OCI-LY7 (cell line): Measurements from ENCODE around the gene ITK. TPM values are rescaled to one million over a fixed set of nuclear protein-coding genes. Genes with fewer than 3 reads are reported as not detected.

Source experiments
- BruUV-seq: library from RNA; stranded (reverse); fragments of 400-500 nt; replicated peaks from 2 replicates; lab custom pipeline; 2021; lab: Mats Ljungman, UMichigan
- CTCF ChIA-PET: fragments of 300-600 bp; sonication (Branson Sonifier 250); formaldehyde crosslinking; loops from one replicate; lab custom pipeline; 2022; ENCODE audit warnings: antibody characterized with exemption; ENCODE audit not compliant: unreplicated experiment; lab: Charles Lee
- POLR2A ChIA-PET: fragments of 300-600 bp; sonication (Branson Sonifier 250); formaldehyde crosslinking; loops from one replicate; lab custom pipeline; 2022; ENCODE audit warnings: antibody characterized with exemption; lab: Charles Lee
- DNase-seq: peaks from one replicate; pipeline ENCODE4 v3.0.0-alpha.2; 2015; ENCODE audit warnings: low spot score
- H2AFZ ChIP-seq: fragments of 200-600 bp; sonication (generic), shearing (Covaris generic); 2 replicates; pipeline ENCODE4 v1.6.1; 2014; ENCODE audit warnings: mild to moderate bottlenecking, antibody characterized with exemption, low read length, moderate library complexity
- H3K27ac ChIP-seq: fragments of 200-600 bp; sonication (generic); 2 replicates; pipeline ENCODE4 v1.5.1; 2014; ENCODE audit warnings: mixed run types, low read depth, mild to moderate bottlenecking, moderate library complexity, low read length, inconsistent platforms; ENCODE audit not compliant: poor library complexity, severe bottlenecking
- H3K36me3 ChIP-seq: fragments of 200-600 bp; sonication (generic); 2 replicates; pipeline ENCODE4 v1.6.1; 2014; ENCODE audit warnings: mild to moderate bottlenecking, antibody characterized with exemption, low read length, moderate library complexity, mixed read lengths; ENCODE audit not compliant: insufficient read depth
- H3K4me1 ChIP-seq: fragments of 200-600 bp; sonication (generic); 2 replicates; pipeline ENCODE4 v1.5.1; 2014; ENCODE audit warnings: mild to moderate bottlenecking, low read length; ENCODE audit not compliant: insufficient read depth, poor library complexity, severe bottlenecking
- H3K4me2 ChIP-seq: fragments of 200-600 bp; sonication (generic); 2 replicates; pipeline ENCODE4 v1.6.1; 2014; ENCODE audit warnings: mild to moderate bottlenecking, low read length
- H3K4me3 ChIP-seq: fragments of 200-600 bp; sonication (generic); 2 replicates; pipeline ENCODE4 v1.5.1; 2014; ENCODE audit warnings: mild to moderate bottlenecking, low read depth, low read length; ENCODE audit not compliant: poor library complexity, severe bottlenecking
- H3K79me2 ChIP-seq: fragments of 200-600 bp; sonication (generic); 2 replicates; pipeline ENCODE4 v1.6.1; 2016; ENCODE audit warnings: low read depth, mild to moderate bottlenecking, low read length, moderate library complexity, mixed read lengths; ENCODE audit not compliant: insufficient read depth
- H3K9me2 ChIP-seq: fragments of 200-600 bp; sonication (generic); 2 replicates; pipeline ENCODE4 v1.6.1; 2016; ENCODE audit warnings: mild to moderate bottlenecking, low read length, mixed read lengths; ENCODE audit not compliant: insufficient read depth
- H3K9me3 ChIP-seq: fragments of 200-600 bp; sonication (generic); 2 replicates; pipeline ENCODE4 v1.6.1; 2014; ENCODE audit warnings: mild to moderate bottlenecking, mixed run types, low read length, mixed read lengths
- H4K20me1 ChIP-seq: fragments of 200-600 bp; sonication (generic); 2 replicates; pipeline ENCODE4 v1.6.1; 2014; ENCODE audit warnings: mild to moderate bottlenecking, antibody characterized with exemption, low read length, moderate library complexity, mixed read lengths; ENCODE audit not compliant: insufficient read depth
- EZH2phosphoT487 ChIP-seq: fragments of 200-600 bp; sonication (generic); IDR thresholded peaks from 2 replicates; pipeline ENCODE4 v1.6.1; 2018; ENCODE audit warnings: low read depth, borderline replicate concordance, mild to moderate bottlenecking, mixed run types, antibody characterized with exemption, low read length, moderate library complexity, mixed read lengths
- intact Hi-C: fragments of 100-400 bp; cut with micrococcal nuclease; formaldehyde crosslinking; loops from one replicate; pipeline ENCODE4 v1.10.0; 2022; ENCODE audit not compliant: unreplicated experiment
- total RNA-seq, 2 experiments: library from RNA; depleted of rRNA in 1 of 2; stranded (reverse); fragments of >200 nt in 1 of 2; shearing (Covaris generic) in 1 of 2; gene quantifications; 2 replicates each; pipeline ENCODE4 v1.2.3, GENCODE V29; 2014 to 2022
- TF ChIP-seq, protein P1 (sequence below): fragments of 200-600 bp; sonication (generic); conservative IDR thresholded peaks from 2 replicates; pipeline ENCODE4 v1.5.1; 2014; ENCODE audit warnings: mild to moderate bottlenecking, antibody characterized with exemption, low read length, moderate library complexity, mixed read lengths

ITK gene
- total RNA-seq, 2 experiments from 2014 or later = not detected

- POLR2A ChIA-PET = interaction anchor here (0.5 to 0.7 kb wide), 3 partner anchors 27 to 1456 kb away, joined by 3 to 9 read pairs (median 3); no protein-coding TSS in a partner anchor
- no TSS peak for BruUV-seq
- H3K9me2 ChIP-seq = no peaks in the 10 kb centered on the region
- no peak overlapping the region for H3K4me3 ChIP-seq
- no peaks in the 10 kb centered on the region for H3K36me3 ChIP-seq
- H3K9me3 ChIP-seq = no peaks in the 10 kb centered on the region
- no peak for TF ChIP-seq EZH2phosphoT487
- TF ChIP-seq, protein P1, sequence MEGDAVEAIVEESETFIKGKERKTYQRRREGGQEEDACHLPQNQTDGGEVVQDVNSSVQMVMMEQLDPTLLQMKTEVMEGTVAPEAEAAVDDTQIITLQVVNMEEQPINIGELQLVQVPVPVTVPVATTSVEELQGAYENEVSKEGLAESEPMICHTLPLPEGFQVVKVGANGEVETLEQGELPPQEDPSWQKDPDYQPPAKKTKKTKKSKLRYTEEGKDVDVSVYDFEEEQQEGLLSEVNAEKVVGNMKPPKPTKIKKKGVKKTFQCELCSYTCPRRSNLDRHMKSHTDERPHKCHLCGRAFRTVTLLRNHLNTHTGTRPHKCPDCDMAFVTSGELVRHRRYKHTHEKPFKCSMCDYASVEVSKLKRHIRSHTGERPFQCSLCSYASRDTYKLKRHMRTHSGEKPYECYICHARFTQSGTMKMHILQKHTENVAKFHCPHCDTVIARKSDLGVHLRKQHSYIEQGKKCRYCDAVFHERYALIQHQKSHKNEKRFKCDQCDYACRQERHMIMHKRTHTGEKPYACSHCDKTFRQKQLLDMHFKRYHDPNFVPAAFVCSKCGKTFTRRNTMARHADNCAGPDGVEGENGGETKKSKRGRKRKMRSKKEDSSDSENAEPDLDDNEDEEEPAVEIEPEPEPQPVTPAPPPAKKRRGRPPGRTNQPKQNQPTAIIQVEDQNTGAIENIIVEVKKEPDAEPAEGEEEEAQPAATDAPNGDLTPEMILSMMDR = no peak
- no peaks in the 10 kb centered on the region for H3K79me2 ChIP-seq
- H3K4me1 ChIP-seq = no peaks in the 10 kb centered on the region
- intact Hi-C loops = no loop called here
- CTCF ChIA-PET = no interaction called here
- DNase-seq = no peak
- no peak overlapping the region for H3K27ac ChIP-seq
- H3K4me2 ChIP-seq = no peak overlapping the region
- H4K20me1 ChIP-seq = no peaks in the 10 kb centered on the region
- no peak overlapping the region for H2AFZ ChIP-seq
These were observed 23.2 kb upstream of the ITK start for GRCh38 chr5:157157293-157157891.

GRCh38 chr5:157159209-157159751 lies 21.4 kb upstream of the ITK start:
- no TSS peak for BruUV-seq
- H3K4me1 ChIP-seq = no peaks in the 10 kb centered on the region
- DNase-seq = no peak
- TF ChIP-seq EZH2phosphoT487 = no peak
- TF ChIP-seq, protein P1 = no peak
- no peak overlapping the region for H2AFZ ChIP-seq
- H3K27ac ChIP-seq = no peak overlapping the region
- no peaks in the 10 kb centered on the region for H3K9me2 ChIP-seq
- no peak overlapping the region for H3K4me3 ChIP-seq
- intact Hi-C loops = no loop called here
- ChIA-PET POLR2A (interaction anchor here (0.7 kb wide), 1 partner anchor 543 kb away, joined by 3 read pairs; no protein-coding TSS in a partner anchor), CTCF (no interaction called here)
- H3K36me3 ChIP-seq = no peaks in the 10 kb centered on the region
- H3K4me2 ChIP-seq = no peak overlapping the region
- H3K9me3 ChIP-seq = no peaks in the 10 kb centered on the region
- H3K79me2 ChIP-seq = no peaks in the 10 kb centered on the region
- no peaks in the 10 kb centered on the region for H4K20me1 ChIP-seq

DNA sequence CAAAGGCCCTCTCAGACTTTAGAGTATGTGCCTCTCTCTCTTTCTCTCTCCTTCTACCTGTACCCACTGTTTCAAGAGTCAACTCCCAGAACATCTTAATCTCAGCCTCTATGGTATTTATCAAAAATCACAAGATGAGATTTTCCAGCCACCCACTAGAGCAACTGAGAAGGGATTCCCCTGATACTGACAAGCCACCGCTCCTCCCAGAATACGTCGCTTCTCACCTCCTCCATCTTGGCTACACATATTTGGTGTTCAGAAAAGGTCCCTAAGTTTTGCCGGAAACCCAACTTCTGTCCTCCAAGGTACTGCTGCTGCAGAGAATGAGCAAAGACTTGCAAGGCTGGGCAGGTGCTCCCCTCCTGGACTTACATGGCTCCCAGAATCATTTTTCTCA lies 20.6 kb upstream of the ITK start:
- no peaks in the 10 kb centered on the region for H3K4me1 ChIP-seq
- no peak overlapping the region for H3K4me3 ChIP-seq
- DNase-seq = no peak
- no peaks in the 10 kb centered on the region for H3K9me2 ChIP-seq
- intact Hi-C loops = no loop called here
- no peaks in the 10 kb centered on the region for H3K9me3 ChIP-seq
- no peak overlapping the region for H3K4me2 ChIP-seq
- no peaks in the 10 kb centered on the region for H4K20me1 ChIP-seq
- BruUV-seq = no TSS peak
- ChIA-PET CTCF (no interaction called here), POLR2A (interaction anchor here (0.6 kb wide), 1 partner anchor 12 kb away, joined by 4 read pairs; no protein-coding TSS in a partner anchor)
- no peaks in the 10 kb centered on the region for H3K79me2 ChIP-seq
- H3K27ac ChIP-seq = no peak overlapping the region
- no peaks in the 10 kb centered on the region for H3K36me3 ChIP-seq
- no peak overlapping the region for H2AFZ ChIP-seq
- TF ChIP-seq, protein P1 = no peak
- TF ChIP-seq EZH2phosphoT487 = no peak
